GM19467 (cell line): ENCODE data around the gene WDR53.
"Not testable (repeated sequence)": the region's sequence is repeated elsewhere in the genome, so short reads cannot be mapped to it uniquely, and the experiment has no call there.

Source experiments
- ATAC-seq: cut with Tn5 transposase; IDR thresholded peaks from one replicate; pipeline ENCODE4 v1.9.1; 2021; ENCODE audit warnings: mild to moderate bottlenecking, moderate library complexity; ENCODE audit not compliant: unreplicated experiment

Gene WDR53

GRCh38 chr3:196518966-196519717, 49.2 kb downstream of the WDR53 start:
- no peak for ATAC-seq

GRCh38 chr3:196517919-196518318, 50.4 kb downstream of the WDR53 start:
- no peak for ATAC-seq

- ATAC-seq = no peak
Observed at GRCh38 chr3:196517162-196517800, 51.1 kb downstream of the WDR53 start.

GRCh38 chr3:196514913-196515621, 53.3 kb downstream of the WDR53 start, which contains the start of gene SMCO1:
Gene SMCO1, minus strand, starts transcription at chr3:196515346. Its CDS starts 137 bp downstream, at chr3:196515209.
- no peak for ATAC-seq

- ATAC-seq = no peak
Observed at GRCh38 chr3:196514350-196514716, 54.0 kb downstream of the WDR53 start.

GRCh38 chr3:196513697-196514349, 54.5 kb downstream of the WDR53 start:
- no peak for ATAC-seq

- ATAC-seq = not testable (repeated sequence)
Observed at GRCh38 chr3:196511646-196512425, 56.5 kb downstream of the WDR53 start.

- not testable (repeated sequence) for ATAC-seq
Observed at GRCh38 chr3:196511108-196511507, 57.2 kb downstream of the WDR53 start.

GRCh38 chr3:196506687-196507086, 61.7 kb downstream of the WDR53 start:
- no peak for ATAC-seq

GRCh38 chr3:196504556-196504955, 63.8 kb downstream of the WDR53 start:
- no peak for ATAC-seq
